HEK293 (cell line): ENCODE measurements around the gene ARIH2.

Source experiments
- EGR2 ChIP-seq: fragments of 450-650 bp; formaldehyde crosslinking; IDR thresholded peaks from 2 replicates; pipeline ENCODE4 v1.5.1; 2016; ENCODE audit warnings: low read depth, missing biosample characterization, missing genetic modification characterization
- GLIS1 ChIP-seq: fragments of 450-650 bp; formaldehyde crosslinking; IDR thresholded peaks from 2 replicates; pipeline ENCODE4 v1.5.1; 2016; ENCODE audit warnings: missing biosample characterization, missing genetic modification characterization
- GLIS2 ChIP-seq: fragments of 450-650 bp; formaldehyde crosslinking; IDR thresholded peaks from 2 replicates; pipeline ENCODE4 v1.5.1; 2016; ENCODE audit warnings: missing biosample characterization, missing genetic modification characterization
- KLF10 ChIP-seq: fragments of 450-650 bp; IDR thresholded peaks from 2 replicates; pipeline ENCODE4 v1.5.1; 2018; ENCODE audit warnings: missing biosample characterization, mild to moderate bottlenecking, missing genetic modification characterization
- KLF8 ChIP-seq: fragments of 450-650 bp; formaldehyde crosslinking; IDR thresholded peaks from 2 replicates; pipeline ENCODE4 v1.5.1; 2016; ENCODE audit warnings: missing biosample characterization, missing genetic modification characterization
- SP2 ChIP-seq: fragments of 450-650 bp; formaldehyde crosslinking; IDR thresholded peaks from 2 replicates; pipeline ENCODE4 v1.5.1; 2016; ENCODE audit warnings: missing biosample characterization, missing genetic modification characterization
- SP7 ChIP-seq: fragments of 450-650 bp; formaldehyde crosslinking; IDR thresholded peaks from 2 replicates; pipeline ENCODE4 v1.5.1; 2016; ENCODE audit warnings: missing biosample characterization, missing genetic modification characterization
- ZBTB1 ChIP-seq: fragments of 450-650 bp; formaldehyde crosslinking; IDR thresholded peaks from 2 replicates; pipeline ENCODE4 v1.5.1; 2016; ENCODE audit warnings: missing biosample characterization, missing genetic modification characterization
- ZBTB17 ChIP-seq: fragments of 450-650 bp; formaldehyde crosslinking; IDR thresholded peaks from 2 replicates; pipeline ENCODE4 v1.5.1; 2016; ENCODE audit warnings: missing biosample characterization, missing genetic modification characterization
- ZEB2 ChIP-seq: fragments of 450-650 bp; formaldehyde crosslinking; IDR thresholded peaks from 2 replicates; pipeline ENCODE4 v1.5.1; 2016; ENCODE audit warnings: missing biosample characterization, missing genetic modification characterization
- ZNF175 ChIP-seq: fragments of 450-650 bp; formaldehyde crosslinking; IDR thresholded peaks from 2 replicates; pipeline ENCODE4 v1.5.1; 2016; ENCODE audit warnings: missing biosample characterization, missing genetic modification characterization
- ZNF394 ChIP-seq: fragments of 450-650 bp; formaldehyde crosslinking; IDR thresholded peaks from 2 replicates; pipeline ENCODE4 v1.5.1; 2016; ENCODE audit warnings: missing biosample characterization, missing genetic modification characterization, mild to moderate bottlenecking, moderate library complexity, borderline replicate concordance
- ZNF747 ChIP-seq: fragments of 450-650 bp; formaldehyde crosslinking; IDR thresholded peaks from 2 replicates; pipeline ENCODE4 v1.5.1; 2016; ENCODE audit warnings: missing biosample characterization, missing genetic modification characterization
- TF ChIP-seq, protein P1 (sequence below): fragments of 450-650 bp; formaldehyde crosslinking; IDR thresholded peaks from 2 replicates; pipeline ENCODE4 v1.5.1; 2016; ENCODE audit warnings: missing biosample characterization, missing genetic modification characterization
- TF ChIP-seq, protein P2 (sequence below): fragments of 450-650 bp; formaldehyde crosslinking; IDR thresholded peaks from 2 replicates; pipeline ENCODE4 v1.5.1; 2017; ENCODE audit warnings: missing biosample characterization, missing genetic modification characterization
- TF ChIP-seq, protein P3 (sequence below): fragments of 450-650 bp; formaldehyde crosslinking; IDR thresholded peaks from 2 replicates; pipeline ENCODE4 v1.5.1; 2016; ENCODE audit warnings: missing biosample characterization, missing genetic modification characterization
- TF ChIP-seq, protein P4 (sequence below): fragments of 450-650 bp; formaldehyde crosslinking; IDR thresholded peaks from 2 replicates; pipeline ENCODE4 v1.5.1; 2016; ENCODE audit warnings: missing biosample characterization, missing genetic modification characterization
- TF ChIP-seq, protein P5 (sequence below): fragments of 450-650 bp; formaldehyde crosslinking; IDR thresholded peaks from 2 replicates; pipeline ENCODE4 v1.5.1; 2016; ENCODE audit warnings: missing biosample characterization, missing genetic modification characterization
- TF ChIP-seq, protein P6 (sequence below): fragments of 450-650 bp; formaldehyde crosslinking; IDR thresholded peaks from 2 replicates; pipeline ENCODE4 v1.5.1; 2016; ENCODE audit warnings: missing biosample characterization, missing genetic modification characterization, borderline replicate concordance
- TF ChIP-seq, protein P7 (sequence below): fragments of 450-650 bp; formaldehyde crosslinking; IDR thresholded peaks from 2 replicates; pipeline ENCODE4 v1.5.0; 2017; ENCODE audit warnings: missing biosample characterization, missing genetic modification characterization, borderline replicate concordance
- TF ChIP-seq, protein P8 (sequence below): fragments of 450-650 bp; formaldehyde crosslinking; optimal IDR thresholded peaks from 2 replicates; pipeline ENCODE3; 2016; ENCODE audit warnings: missing biosample characterization, mild to moderate bottlenecking, missing genetic modification characterization

Gene ARIH2

DNA sequence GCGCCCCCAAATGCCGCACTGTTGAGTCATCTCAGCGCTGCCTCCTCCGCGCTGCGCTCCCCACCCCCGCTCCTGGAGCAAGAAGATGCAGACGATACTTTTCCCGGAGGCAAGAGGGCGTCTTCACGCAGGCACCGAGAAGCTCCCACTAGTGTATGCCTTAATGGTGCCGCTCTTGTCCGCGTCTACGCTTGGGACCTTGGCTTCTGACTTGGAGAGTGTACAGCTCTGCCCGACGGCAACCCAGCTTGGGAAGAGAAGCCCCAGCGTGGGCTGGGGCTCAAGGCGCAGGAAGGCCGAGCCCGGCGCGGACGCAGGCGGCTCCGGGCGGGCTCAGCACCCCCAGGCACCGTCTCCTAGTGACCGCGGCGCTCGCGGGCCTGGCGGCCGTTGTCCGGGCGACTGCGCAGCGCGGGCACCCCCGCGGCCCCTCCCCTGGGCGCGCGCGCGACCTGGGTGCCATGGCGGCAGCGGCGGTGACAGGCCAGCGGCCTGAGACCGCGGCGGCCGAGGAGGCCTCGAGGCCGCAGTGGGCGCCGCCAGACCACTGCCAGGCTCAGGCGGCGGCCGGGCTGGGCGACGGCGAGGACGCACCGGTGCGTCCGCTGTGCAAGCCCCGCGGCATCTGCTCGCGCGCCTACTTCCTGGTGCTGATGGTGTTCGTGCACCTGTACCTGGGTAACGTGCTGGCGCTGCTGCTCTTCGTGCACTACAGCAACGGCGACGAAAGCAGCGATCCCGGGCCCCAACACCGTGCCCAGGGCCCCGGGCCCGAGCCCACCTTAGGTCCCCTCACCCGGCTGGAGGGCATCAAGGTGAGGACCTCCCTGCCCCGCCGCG, 71.4 kb downstream of the ARIH2 start, which contains the start of gene P4HTM (continued):
- TF ChIP-seq, protein P1, sequence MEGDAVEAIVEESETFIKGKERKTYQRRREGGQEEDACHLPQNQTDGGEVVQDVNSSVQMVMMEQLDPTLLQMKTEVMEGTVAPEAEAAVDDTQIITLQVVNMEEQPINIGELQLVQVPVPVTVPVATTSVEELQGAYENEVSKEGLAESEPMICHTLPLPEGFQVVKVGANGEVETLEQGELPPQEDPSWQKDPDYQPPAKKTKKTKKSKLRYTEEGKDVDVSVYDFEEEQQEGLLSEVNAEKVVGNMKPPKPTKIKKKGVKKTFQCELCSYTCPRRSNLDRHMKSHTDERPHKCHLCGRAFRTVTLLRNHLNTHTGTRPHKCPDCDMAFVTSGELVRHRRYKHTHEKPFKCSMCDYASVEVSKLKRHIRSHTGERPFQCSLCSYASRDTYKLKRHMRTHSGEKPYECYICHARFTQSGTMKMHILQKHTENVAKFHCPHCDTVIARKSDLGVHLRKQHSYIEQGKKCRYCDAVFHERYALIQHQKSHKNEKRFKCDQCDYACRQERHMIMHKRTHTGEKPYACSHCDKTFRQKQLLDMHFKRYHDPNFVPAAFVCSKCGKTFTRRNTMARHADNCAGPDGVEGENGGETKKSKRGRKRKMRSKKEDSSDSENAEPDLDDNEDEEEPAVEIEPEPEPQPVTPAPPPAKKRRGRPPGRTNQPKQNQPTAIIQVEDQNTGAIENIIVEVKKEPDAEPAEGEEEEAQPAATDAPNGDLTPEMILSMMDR (tag by site-specific recombination): peak; percentile 89
- TF ChIP-seq, protein P2, sequence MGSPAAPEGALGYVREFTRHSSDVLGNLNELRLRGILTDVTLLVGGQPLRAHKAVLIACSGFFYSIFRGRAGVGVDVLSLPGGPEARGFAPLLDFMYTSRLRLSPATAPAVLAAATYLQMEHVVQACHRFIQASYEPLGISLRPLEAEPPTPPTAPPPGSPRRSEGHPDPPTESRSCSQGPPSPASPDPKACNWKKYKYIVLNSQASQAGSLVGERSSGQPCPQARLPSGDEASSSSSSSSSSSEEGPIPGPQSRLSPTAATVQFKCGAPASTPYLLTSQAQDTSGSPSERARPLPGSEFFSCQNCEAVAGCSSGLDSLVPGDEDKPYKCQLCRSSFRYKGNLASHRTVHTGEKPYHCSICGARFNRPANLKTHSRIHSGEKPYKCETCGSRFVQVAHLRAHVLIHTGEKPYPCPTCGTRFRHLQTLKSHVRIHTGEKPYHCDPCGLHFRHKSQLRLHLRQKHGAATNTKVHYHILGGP: no peak
- peak; percentile 33; the same call in 1 of the 2 replicates for TF ChIP-seq ZNF394 (tag by site-specific recombination)
- TF ChIP-seq, protein P3, sequence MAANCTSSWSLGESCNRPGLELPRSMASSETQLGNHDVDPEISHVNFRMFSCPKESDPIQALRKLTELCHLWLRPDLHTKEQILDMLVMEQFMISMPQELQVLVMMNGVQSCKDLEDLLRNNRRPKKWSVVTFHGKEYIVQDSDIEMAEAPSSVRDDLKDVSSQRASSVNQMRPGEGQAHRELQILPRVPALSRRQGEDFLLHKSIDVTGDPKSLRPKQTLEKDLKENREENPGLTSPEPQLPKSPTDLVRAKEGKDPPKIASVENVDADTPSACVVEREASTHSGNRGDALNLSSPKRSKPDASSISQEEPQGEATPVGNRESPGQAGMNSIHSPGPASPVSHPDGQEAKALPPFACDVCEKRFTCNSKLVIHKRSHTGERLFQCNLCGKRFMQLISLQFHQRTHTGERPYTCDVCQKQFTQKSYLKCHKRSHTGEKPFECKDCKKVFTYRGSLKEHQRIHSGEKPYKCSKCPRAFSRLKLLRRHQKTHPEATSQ (tag by site-specific recombination): no peak
- TF ChIP-seq ZBTB1 (tag by site-specific recombination): no peak
- TF ChIP-seq ZEB2 (tag by site-specific recombination): peak; percentile 92; the same call in 1 of the 2 replicates
- 0 out of 2 replicates have a peak, but pooled peaks have one; percentile 10 for TF ChIP-seq GLIS2 (tag by site-specific recombination)
- TF ChIP-seq EGR2 (tag by site-specific recombination): peak; percentile 90
- TF ChIP-seq, protein P4, sequence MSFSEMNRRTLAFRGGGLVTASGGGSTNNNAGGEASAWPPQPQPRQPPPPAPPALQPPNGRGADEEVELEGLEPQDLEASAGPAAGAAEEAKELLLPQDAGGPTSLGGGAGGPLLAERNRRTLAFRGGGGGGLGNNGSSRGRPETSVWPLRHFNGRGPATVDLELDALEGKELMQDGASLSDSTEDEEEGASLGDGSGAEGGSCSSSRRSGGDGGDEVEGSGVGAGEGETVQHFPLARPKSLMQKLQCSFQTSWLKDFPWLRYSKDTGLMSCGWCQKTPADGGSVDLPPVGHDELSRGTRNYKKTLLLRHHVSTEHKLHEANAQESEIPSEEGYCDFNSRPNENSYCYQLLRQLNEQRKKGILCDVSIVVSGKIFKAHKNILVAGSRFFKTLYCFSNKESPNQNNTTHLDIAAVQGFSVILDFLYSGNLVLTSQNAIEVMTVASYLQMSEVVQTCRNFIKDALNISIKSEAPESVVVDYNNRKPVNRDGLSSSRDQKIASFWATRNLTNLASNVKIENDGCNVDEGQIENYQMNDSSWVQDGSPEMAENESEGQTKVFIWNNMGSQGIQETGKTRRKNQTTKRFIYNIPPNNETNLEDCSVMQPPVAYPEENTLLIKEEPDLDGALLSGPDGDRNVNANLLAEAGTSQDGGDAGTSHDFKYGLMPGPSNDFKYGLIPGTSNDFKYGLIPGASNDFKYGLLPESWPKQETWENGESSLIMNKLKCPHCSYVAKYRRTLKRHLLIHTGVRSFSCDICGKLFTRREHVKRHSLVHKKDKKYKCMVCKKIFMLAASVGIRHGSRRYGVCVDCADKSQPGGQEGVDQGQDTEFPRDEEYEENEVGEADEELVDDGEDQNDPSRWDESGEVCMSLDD: peak; percentile 68
- no peak for TF ChIP-seq ZNF175 (tag by site-specific recombination)
- TF ChIP-seq GLIS1 (tag by site-specific recombination): peak; percentile 86
- TF ChIP-seq, protein P5, sequence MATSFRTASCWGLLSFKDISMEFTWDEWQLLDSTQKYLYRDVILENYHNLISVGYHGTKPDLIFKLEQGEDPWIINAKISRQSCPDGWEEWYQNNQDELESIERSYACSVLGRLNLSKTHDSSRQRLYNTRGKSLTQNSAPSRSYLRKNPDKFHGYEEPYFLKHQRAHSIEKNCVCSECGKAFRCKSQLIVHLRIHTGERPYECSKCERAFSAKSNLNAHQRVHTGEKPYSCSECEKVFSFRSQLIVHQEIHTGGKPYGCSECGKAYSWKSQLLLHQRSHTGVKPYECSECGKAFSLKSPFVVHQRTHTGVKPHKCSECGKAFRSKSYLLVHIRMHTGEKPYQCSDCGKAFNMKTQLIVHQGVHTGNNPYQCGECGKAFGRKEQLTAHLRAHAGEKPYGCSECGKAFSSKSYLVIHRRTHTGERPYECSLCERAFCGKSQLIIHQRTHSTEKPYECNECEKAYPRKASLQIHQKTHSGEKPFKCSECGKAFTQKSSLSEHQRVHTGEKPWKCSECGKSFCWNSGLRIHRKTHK (tag by site-specific recombination): no peak
- TF ChIP-seq ZBTB17 (tag by site-specific recombination): peak; percentile 77
- TF ChIP-seq KLF10: peak; percentile 81
- no peak for TF ChIP-seq ZNF747 (tag by site-specific recombination)
- peak; percentile 73 for TF ChIP-seq SP7 (tag by site-specific recombination)
- TF ChIP-seq SP2 (tag by site-specific recombination): 0 out of 2 replicates have a peak, but pooled peaks have one; percentile 15
- TF ChIP-seq, protein P6, sequence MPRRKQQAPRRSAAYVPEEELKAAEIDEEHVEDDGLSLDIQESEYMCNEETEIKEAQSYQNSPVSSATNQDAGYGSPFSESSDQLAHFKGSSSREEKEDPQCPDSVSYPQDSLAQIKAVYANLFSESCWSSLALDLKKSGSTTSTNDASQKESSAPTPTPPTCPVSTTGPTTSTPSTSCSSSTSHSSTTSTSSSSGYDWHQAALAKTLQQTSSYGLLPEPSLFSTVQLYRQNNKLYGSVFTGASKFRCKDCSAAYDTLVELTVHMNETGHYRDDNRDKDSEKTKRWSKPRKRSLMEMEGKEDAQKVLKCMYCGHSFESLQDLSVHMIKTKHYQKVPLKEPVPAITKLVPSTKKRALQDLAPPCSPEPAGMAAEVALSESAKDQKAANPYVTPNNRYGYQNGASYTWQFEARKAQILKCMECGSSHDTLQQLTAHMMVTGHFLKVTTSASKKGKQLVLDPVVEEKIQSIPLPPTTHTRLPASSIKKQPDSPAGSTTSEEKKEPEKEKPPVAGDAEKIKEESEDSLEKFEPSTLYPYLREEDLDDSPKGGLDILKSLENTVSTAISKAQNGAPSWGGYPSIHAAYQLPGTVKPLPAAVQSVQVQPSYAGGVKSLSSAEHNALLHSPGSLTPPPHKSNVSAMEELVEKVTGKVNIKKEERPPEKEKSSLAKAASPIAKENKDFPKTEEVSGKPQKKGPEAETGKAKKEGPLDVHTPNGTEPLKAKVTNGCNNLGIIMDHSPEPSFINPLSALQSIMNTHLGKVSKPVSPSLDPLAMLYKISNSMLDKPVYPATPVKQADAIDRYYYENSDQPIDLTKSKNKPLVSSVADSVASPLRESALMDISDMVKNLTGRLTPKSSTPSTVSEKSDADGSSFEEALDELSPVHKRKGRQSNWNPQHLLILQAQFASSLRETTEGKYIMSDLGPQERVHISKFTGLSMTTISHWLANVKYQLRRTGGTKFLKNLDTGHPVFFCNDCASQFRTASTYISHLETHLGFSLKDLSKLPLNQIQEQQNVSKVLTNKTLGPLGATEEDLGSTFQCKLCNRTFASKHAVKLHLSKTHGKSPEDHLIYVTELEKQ (tag by site-specific recombination): 0 out of 2 replicates have a peak, but pooled peaks have one; percentile 43
- TF ChIP-seq KLF8 (tag by site-specific recombination): peak; percentile 66
- TF ChIP-seq, protein P7, sequence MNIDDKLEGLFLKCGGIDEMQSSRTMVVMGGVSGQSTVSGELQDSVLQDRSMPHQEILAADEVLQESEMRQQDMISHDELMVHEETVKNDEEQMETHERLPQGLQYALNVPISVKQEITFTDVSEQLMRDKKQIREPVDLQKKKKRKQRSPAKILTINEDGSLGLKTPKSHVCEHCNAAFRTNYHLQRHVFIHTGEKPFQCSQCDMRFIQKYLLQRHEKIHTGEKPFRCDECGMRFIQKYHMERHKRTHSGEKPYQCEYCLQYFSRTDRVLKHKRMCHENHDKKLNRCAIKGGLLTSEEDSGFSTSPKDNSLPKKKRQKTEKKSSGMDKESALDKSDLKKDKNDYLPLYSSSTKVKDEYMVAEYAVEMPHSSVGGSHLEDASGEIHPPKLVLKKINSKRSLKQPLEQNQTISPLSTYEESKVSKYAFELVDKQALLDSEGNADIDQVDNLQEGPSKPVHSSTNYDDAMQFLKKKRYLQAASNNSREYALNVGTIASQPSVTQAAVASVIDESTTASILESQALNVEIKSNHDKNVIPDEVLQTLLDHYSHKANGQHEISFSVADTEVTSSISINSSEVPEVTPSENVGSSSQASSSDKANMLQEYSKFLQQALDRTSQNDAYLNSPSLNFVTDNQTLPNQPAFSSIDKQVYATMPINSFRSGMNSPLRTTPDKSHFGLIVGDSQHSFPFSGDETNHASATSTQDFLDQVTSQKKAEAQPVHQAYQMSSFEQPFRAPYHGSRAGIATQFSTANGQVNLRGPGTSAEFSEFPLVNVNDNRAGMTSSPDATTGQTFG (tag by site-specific recombination): no peak
- TF ChIP-seq, protein P8, sequence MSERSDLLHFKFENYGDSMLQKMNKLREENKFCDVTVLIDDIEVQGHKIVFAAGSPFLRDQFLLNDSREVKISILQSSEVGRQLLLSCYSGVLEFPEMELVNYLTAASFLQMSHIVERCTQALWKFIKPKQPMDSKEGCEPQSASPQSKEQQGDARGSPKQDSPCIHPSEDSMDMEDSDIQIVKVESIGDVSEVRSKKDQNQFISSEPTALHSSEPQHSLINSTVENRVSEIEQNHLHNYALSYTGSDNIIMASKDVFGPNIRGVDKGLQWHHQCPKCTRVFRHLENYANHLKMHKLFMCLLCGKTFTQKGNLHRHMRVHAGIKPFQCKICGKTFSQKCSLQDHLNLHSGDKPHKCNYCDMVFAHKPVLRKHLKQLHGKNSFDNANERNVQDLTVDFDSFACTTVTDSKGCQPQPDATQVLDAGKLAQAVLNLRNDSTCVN: peak; percentile 88
